Measurements from ENCODE around the gene GOLM1. TPM values are rescaled to one million over a fixed set of nuclear protein-coding genes. Genes with fewer than 3 reads are reported as not detected.

The GOLM1 gene
- total and polyA plus RNA-seq, 2 of the 4 experiments (the other 2 are of a cell fraction) = 54.8 to 59.2 TPM

- H2AFZ ChIP-seq (replicated peaks; ENCODE audit: low read length, poor library complexity) = no peak overlapping the region
- no peak for ATAC-seq (ENCODE audit: low read depth)
- no peak for TF ChIP-seq BHLHE40 (IDR thresholded peaks at IDR 0.05; ENCODE audit: low read depth, low read length)
- no peak for TF ChIP-seq CHD1 (IDR thresholded peaks at IDR 0.05; ENCODE audit: low read depth, low read length)
- TF ChIP-seq POLR2A (IDR thresholded peaks at IDR 0.05; ENCODE audit: low read depth, low read length) = no peak
- TF ChIP-seq FOS (IDR thresholded peaks at IDR 0.05; ENCODE audit: low read depth, low read length) = no peak
- TF ChIP-seq, protein P1, sequence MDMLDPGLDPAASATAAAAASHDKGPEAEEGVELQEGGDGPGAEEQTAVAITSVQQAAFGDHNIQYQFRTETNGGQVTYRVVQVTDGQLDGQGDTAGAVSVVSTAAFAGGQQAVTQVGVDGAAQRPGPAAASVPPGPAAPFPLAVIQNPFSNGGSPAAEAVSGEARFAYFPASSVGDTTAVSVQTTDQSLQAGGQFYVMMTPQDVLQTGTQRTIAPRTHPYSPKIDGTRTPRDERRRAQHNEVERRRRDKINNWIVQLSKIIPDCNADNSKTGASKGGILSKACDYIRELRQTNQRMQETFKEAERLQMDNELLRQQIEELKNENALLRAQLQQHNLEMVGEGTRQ (IDR thresholded peaks at IDR 0.05; ENCODE audit: low read depth, low read length) = no peak
- no peak for TF ChIP-seq RFX5 (IDR thresholded peaks at IDR 0.05; ENCODE audit: low read depth, low read length)
- no peak for TF ChIP-seq CEBPB (IDR thresholded peaks at IDR 0.05; ENCODE audit: low read depth, low read length)
- no peak for TF ChIP-seq NFE2L2 (IDR thresholded peaks at IDR 0.05; ENCODE audit: low read depth, low read length)
- no peak for TF ChIP-seq RCOR1 (IDR thresholded peaks at IDR 0.05; ENCODE audit: insufficient replicate concordance, low read length)
- no peak overlapping the region for H3K9ac ChIP-seq (ENCODE audit: low read depth, low read length)
- H2BK20ac ChIP-seq (ENCODE audit: low read depth, low read length) = no peak overlapping the region
- dilution Hi-C loops (cut with HindIII; ENCODE audit: low sequenced_read_pairs, unreplicated experiment) = no loop called here
- no peak overlapping the region for H3K56ac ChIP-seq (ENCODE audit: extremely low read depth, insufficient read depth, low read length)
- no peak overlapping the region for H3K27ac ChIP-seq (ENCODE audit: insufficient read depth, low read length)
- intact Hi-C loops (cut with micrococcal nuclease) = no loop called here
- in situ Hi-C loops (cut with MboI; ENCODE audit: low sequenced_read_pairs) = no loop called here
- no peak overlapping the region for H3K23ac ChIP-seq (ENCODE audit: low read depth, low read length)
- peaks cover 14% of the 10 kb centered on the region for H3K9me1 ChIP-seq (ENCODE audit: insufficient read depth, low read length)
- H2BK120ac ChIP-seq (ENCODE audit: low read depth, low read length) = no peak overlapping the region
- peaks cover 3% of the 10 kb centered on the region for H3K4me1 ChIP-seq (ENCODE audit: control insufficient read depth, insufficient read depth, low read length)
- BruUV-seq (replicated peaks) = no TSS peak
- H3K4ac ChIP-seq (ENCODE audit: low read depth, low read length) = no peak overlapping the region
- H2AK9ac ChIP-seq (replicated peaks; ENCODE audit: low read depth, low read length, poor library complexity) = no peak overlapping the region
- H4K91ac ChIP-seq (ENCODE audit: insufficient read depth, low read depth, low read length) = no peak overlapping the region
- H4K20me1 ChIP-seq (ENCODE audit: insufficient read depth, low read length) = no peaks in the 10 kb centered on the region; the same call in 1 of the 2 replicates
- H4K5ac ChIP-seq (ENCODE audit: low read depth, low read length) = no peak overlapping the region
- WGBS, 2 experiments (ENCODE audit: extremely low coverage in 2 of 2, insufficient read length in 1 of 2) = 79% methylated on average over 5 of the region's 13 CpGs; no CpG with 5 or more reads in 1 of the 2 experiments
- no peak for DNase-seq
- H4K8ac ChIP-seq (ENCODE audit: low read depth in 2 of 2, low read length in 2 of 2) = no peak overlapping the region
- peaks cover 12% of the 10 kb centered on the region for H3K36me3 ChIP-seq (ENCODE audit: control insufficient read depth, insufficient read depth, low read length)
- H2AK5ac ChIP-seq (ENCODE audit: low read depth, low read length) = no peak overlapping the region
- no peak overlapping the region for H3K14ac ChIP-seq (replicated peaks; ENCODE audit: low read depth, low read length)
- H3K4me3 ChIP-seq (ENCODE audit: insufficient read depth, low read depth, low read length) = no peak overlapping the region
- no peaks in the 10 kb centered on the region; a peak in 1 of 4 replicates for H3K79me1 ChIP-seq (ENCODE audit: low read depth in 1 of 2, low read length in 2 of 2)
- no peak overlapping the region for H2BK15ac ChIP-seq (ENCODE audit: low read depth, low read length)
- ChIA-PET POLR2A (ENCODE audit: unreplicated experiment) (no interaction called here), CTCF (interaction anchor here (0.7 to 1.0 kb wide), 2 partner anchors 8 to 208 kb away, joined by 3 to 7 read pairs; no protein-coding TSS in a partner anchor)
- no peak overlapping the region for H3K18ac ChIP-seq (ENCODE audit: low read depth, low read length)
- H2BK5ac ChIP-seq (ENCODE audit: low read depth, low read length, poor library complexity, severe bottlenecking) = no peak overlapping the region
- no peaks in the 10 kb centered on the region for H3K27me3 ChIP-seq (ENCODE audit: control insufficient read depth, insufficient read depth, low read length)
- no peak overlapping the region for H3K4me2 ChIP-seq (ENCODE audit: low read depth, low read length)
- no peaks in the 10 kb centered on the region for H3K9me3 ChIP-seq (ENCODE audit: control insufficient read depth, insufficient read depth, low read length)
These were observed 22.1 kb downstream of the GOLM1 start for GRCh38 chr9:86077276-86077675.

Data from IMR-90 (cell line).